Right lobe of liver (tissue), 4 donors: Measurements from ENCODE around the gene WSB1.

Source experiments
- CTCF ChIP-seq, 4 donors: fragments of 200-600 bp in 3 of 4; fragments of 450-650 bp in 1 of 4; IDR thresholded peaks; one replicate each; pipeline versions ENCODE4 v1.5.1 to v1.8.0; 2016 to 2022; ENCODE audit warnings: antibody characterized with exemption in 4 of 4, mild to moderate bottlenecking in 2 of 4
- POLR2A ChIP-seq: fragments of 450-650 bp; IDR thresholded peaks from one replicate; pipeline ENCODE4 v1.6.1; 2017; ENCODE audit warnings: antibody characterized with exemption, mild to moderate bottlenecking
- donor health status: DM: no; HTN: no; CAD: no.
- donor health status: DM: no; HTN: no; CAD: no.
- donor health status: DM: no; HTN: yes; CAD: no.

GRCh38 chr17:27351759-27352158, 57.8 kb downstream of the WSB1 start:
- TF ChIP-seq CTCF (IDR thresholded peaks at IDR 0.05) (no peak), POLR2A (no peak)
